ENCODE measurements around the gene RYR1. TPM values are rescaled to one million over a fixed set of nuclear protein-coding genes. Genes with fewer than 3 reads are reported as not detected.

The RYR1 gene
- total and polyA plus RNA-seq, 2 of the 13 experiments (the other 11 are each of a cell fraction or from before 2014, with no cell fraction given): 0.03 TPM; not detected in 1

- no peak for FAIRE-seq
- H2AFZ ChIP-seq (ENCODE audit: low read length): no peak overlapping the region
- BruUV-seq (replicated peaks): no TSS peak
- WGBS (ENCODE audit: low lambda C conversion rate): 35% methylated on average over 8 of the region's 11 CpGs
- ATAC-seq: no peak
- no peak overlapping the region for H3K4me2 ChIP-seq (ENCODE audit: low read depth, low read length)
- no peak for TF ChIP-seq MXD1 (CRISPR knock-in tag; IDR thresholded peaks at IDR 0.05)
- no peak for TF ChIP-seq HNRNPH1 (optimal IDR thresholded peaks at IDR 0.05; ENCODE audit: low read depth, low read length)
- TF ChIP-seq ZNF547 (CRISPR knock-in tag; IDR thresholded peaks at IDR 0.05): no peak
- TF ChIP-seq GTF2F1 (IDR thresholded peaks at IDR 0.05; ENCODE audit: low read length): no peak
- no peak for TF ChIP-seq SMAD9 (CRISPR knock-in tag; IDR thresholded peaks at IDR 0.05)
- TF ChIP-seq ZNF703 (CRISPR knock-in tag; IDR thresholded peaks at IDR 0.05; ENCODE audit: borderline replicate concordance): no peak
- no peak for TF ChIP-seq ZNF318 (CRISPR knock-in tag; IDR thresholded peaks at IDR 0.05)
- ChIA-PET POLR2A (interaction anchor here (1.7 kb wide), 1 partner anchor 22 kb away, joined by 10 read pairs; the partner anchor contains the start of gene EIF3K), CTCF (ENCODE audit: low intra/inter-chr PET ratio, low total read pairs) (no interaction called here)
- no peaks in the 10 kb centered on the region for H3K79me2 ChIP-seq (ENCODE audit: insufficient read depth, low read length)
- H3K4me1 ChIP-seq (ENCODE audit: insufficient read depth, low read length): 0 out of 2 replicates have a peak, but pooled peaks cover 7% of the 10 kb centered on the region
- intact Hi-C loops (cut with micrococcal nuclease; ENCODE audit: unreplicated experiment): no loop called here
- no peaks in the 10 kb centered on the region for H4K20me1 ChIP-seq (ENCODE audit: insufficient read depth, low read length)
- no peak overlapping the region for H3K27ac ChIP-seq (ENCODE audit: extremely low read length, insufficient read depth, low read length)
- H3K9ac ChIP-seq (ENCODE audit: insufficient read depth, low read depth, low read length): no peak overlapping the region
- no peak for DNase-seq (ENCODE audit: low spot score)
- H3K27me3 ChIP-seq (ENCODE audit: control insufficient read depth in 1 of 2, insufficient read depth in 2 of 2, low read length in 2 of 2): no peaks in the 10 kb centered on the region; a peak in 1 of 5 replicates
- H3K9me3 ChIP-seq (ENCODE audit: low read length): no peaks in the 10 kb centered on the region
- H3K36me3 ChIP-seq (replicated peaks in 1 of 2; ENCODE audit: control insufficient read depth in 1 of 2, insufficient read depth in 2 of 2, low read length in 2 of 2): no peaks in the 10 kb centered on the region
- in situ Hi-C loops (cut with HindIII; ENCODE audit: extremely low pct_ligation_motif_present, low pct_unique_long_range_greater_than_20kb): no loop called here
- H3K4me3 ChIP-seq (replicated peaks in 1 of 3; ENCODE audit: insufficient read depth in 1 of 3, low read depth in 2 of 3, low read length in 3 of 3): no peak overlapping the region
These were observed 163.6 kb downstream of the RYR1 start for GRCh38 chr19:38597075-38597474.
